Measurements from ENCODE around the gene C15orf40. TPM values are rescaled to one million over a fixed set of nuclear protein-coding genes. Genes with fewer than 3 reads are reported as not detected.
"Not testable (repeated sequence)": the region's sequence is repeated elsewhere in the genome, so short reads cannot be mapped to it uniquely, and the experiment has no call there.

C15orf40 gene
- total RNA-seq, 2 donors from 2014 or later = 11.0 to 13.0 TPM

- no peak for DNase-seq (ENCODE audit: low spot score)
- intact Hi-C loops (cut with DNase I) = no loop called here
These were observed 46.5 kb downstream of the C15orf40 start for GRCh38 chr15:82964890-82965289.

DNA sequence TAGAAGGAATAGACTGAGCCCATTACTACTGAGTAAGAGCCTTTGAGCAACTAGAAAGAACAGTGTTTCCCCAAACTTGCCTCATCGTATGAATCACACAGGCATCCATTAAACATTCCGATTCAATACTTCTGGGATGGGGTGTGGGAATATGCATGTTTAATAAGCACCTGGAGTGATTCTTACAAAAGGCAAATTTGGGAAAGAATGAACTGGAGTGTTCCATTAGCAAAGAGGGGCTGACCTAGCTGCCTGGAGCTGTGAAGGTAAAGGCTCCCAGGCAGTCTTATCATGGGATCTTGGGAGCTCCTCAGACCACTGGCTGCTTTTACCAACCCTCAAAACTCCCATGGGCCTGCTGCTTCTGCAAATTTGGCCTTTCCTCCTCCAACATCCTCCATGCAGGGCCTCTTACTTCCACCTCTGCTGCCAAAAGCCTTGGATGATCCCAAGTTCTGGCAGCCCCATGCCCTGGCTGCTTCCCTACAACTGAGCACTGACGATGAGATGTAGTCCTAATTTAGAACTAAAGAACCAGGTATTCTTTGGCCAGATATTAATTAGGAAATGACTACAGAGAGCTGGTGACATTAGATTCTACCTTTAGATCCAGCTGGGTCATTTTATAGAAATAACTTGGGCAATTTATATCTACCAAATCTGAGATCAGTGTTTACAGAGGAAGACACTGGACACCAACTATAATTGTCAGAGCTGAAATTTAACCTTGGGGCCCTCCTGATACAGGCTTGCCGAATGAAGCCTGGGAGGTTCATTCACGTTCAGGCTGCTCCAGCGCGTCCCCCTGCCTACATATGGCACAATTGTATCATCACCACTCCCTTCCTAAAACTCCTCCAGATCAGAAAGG, 47.7 kb downstream of the C15orf40 start:
- no peak for DNase-seq (ENCODE audit: low spot score)
- intact Hi-C loops (cut with DNase I) = no loop called here

DNA sequence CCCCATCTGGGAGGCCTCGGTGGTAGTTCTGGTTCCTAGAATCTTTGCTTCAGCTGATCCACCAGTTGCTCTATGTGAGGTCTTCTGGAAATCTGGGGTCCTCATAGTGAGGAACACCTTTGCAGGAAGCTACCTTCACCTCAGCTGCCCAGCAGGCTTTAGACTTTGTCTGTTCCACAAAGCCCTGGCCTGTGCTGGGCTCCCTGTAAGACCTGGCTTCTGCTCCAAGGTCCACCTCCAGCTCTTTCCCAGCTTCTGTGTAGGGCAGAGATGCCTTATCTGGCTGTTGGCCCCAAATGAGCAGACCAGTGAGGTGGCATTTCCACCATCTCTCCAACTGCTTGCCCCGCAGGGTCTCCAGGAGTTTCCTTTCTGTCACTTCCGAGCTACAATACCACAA, 50.7 kb downstream of the C15orf40 start:
- no peak for DNase-seq (ENCODE audit: low spot score)
- intact Hi-C loops (cut with DNase I) = no loop called here

GRCh38 chr15:82959423-82959822, 52.0 kb downstream of the C15orf40 start:
- intact Hi-C loops (cut with DNase I) = no loop called here
- no peak for DNase-seq (ENCODE audit: low spot score)

- intact Hi-C loops (cut with DNase I) = no loop called here
- no peak for DNase-seq (ENCODE audit: low spot score)
These were observed 52.8 kb downstream of the C15orf40 start for GRCh38 chr15:82958638-82959037.

DNA sequence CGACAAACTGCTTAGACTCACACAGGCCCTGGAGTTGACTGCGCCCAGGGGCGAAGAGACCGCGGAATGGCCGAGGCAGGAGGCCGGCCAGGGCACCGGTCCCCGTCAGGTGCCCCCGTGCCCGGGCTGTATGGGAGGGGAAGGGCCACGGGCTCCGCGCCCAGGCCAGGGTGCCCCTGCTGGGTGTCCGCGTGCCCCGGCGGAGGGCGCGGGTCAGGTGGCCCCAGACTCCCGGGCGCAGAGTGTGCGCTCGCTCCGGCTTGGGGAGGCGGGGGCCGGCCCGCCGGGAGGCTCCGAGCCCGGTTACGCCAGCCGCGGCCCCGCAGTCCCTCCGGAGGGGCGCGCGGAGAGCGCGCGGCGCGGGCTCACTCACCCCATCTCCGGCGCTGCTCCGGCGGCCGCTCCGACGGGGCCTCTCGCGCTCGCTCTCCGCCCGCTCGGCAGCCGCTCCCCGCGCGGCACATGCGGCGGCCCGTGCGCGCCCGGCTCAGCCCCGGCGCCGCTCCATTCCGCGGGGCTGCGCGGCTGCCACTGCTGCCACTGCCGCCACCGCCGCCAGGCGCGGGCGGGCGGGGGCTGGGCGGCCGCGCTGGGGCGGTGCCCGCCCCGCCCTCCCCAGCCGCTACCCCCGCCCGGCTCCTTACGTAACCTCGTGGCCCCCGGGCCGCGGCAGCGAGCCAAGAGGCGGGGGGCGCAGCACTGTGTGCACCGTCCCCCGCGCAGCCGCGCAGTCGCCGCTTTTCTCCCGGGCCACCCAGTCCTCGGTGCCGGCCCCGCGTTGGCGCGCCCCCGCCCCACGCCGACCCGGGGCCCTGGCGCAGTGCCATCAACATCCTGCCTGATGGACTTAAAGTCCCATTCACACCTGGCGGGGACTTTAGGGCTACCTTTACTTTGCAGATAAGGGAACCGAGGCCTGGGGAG, 59.0 kb downstream of the C15orf40 start, which contains the start of gene HOMER2:
HOMER2 (minus strand) TSS at position 563 of the 924 bp plus-strand sequence; CDS start at position 378, 185 bp downstream.
- DNase-seq (ENCODE audit: low spot score) = no peak
- intact Hi-C loops (cut with DNase I) = no loop called here

- intact Hi-C loops (cut with DNase I) = no loop called here
- DNase-seq (ENCODE audit: low spot score) = no peak
These were observed 59.8 kb downstream of the C15orf40 start for GRCh38 chr15:82951472-82952157.

DNA sequence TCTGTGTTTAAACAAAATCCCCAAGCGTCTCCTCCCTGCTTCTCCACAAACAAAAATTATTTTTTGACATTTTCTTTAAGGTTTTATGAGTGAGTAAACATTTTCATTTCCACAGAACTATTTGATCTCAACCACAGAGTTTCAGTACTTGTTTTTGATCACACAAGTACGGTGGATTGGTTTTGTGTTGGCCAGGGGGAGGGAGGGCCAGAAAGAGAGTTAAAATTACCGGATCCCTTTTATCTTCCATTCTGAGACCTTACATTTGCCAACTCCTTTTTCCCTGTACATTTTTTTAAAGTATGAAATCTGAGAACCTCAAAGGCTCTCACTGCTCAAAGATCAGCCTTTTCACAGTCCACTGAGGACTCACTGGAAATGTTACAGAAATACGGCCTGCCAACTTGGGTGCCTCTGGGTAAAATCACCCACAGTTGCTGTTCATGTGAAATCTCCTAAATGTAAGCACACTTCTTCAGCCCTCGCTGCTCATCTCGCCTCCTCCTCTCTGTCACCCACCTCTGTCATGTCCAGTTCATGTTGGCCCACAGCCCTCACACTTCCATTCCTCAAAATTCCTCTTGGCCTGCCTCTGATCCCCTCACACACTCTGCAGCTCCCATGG, 60.6 kb downstream of the C15orf40 start:
- no peak for DNase-seq (ENCODE audit: low spot score)
- intact Hi-C loops (cut with DNase I) = no loop called here

DNA sequence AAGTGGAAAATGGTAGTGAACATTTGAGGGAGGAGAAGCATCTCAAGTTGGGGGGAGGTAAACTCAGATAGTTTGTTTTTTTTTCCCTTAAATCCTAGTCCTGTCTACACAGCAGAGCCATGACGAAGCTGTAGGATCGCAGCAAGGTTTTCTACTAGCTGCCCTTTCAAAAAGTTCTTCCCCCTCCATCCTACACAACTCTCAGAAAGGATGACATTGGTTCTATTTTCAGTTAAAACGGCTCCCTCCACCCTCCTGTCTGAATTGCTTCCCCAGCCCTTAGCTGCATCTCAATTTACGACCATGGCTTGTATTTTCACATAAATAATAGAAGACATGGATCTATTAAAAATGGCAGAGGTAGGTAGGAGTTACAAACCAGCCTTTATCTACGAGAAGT, 61.1 kb downstream of the C15orf40 start:
- DNase-seq (ENCODE audit: low spot score) = no peak
- intact Hi-C loops (cut with DNase I) = no loop called here

- DNase-seq (ENCODE audit: low spot score) = no peak
- intact Hi-C loops (cut with DNase I) = no loop called here
These were observed 65.2 kb downstream of the C15orf40 start for GRCh38 chr15:82946155-82946701.

- intact Hi-C loops (cut with DNase I) = no loop called here
- no peak for DNase-seq (ENCODE audit: low spot score)
These were observed 66.1 kb downstream of the C15orf40 start for GRCh38 chr15:82945326-82945725.

GRCh38 chr15:82944821-82945220, 66.6 kb downstream of the C15orf40 start:
- no peak for DNase-seq (ENCODE audit: low spot score)
- intact Hi-C loops (cut with DNase I) = no loop called here

GRCh38 chr15:82944056-82944455, 67.4 kb downstream of the C15orf40 start:
- no peak for DNase-seq (ENCODE audit: low spot score)

DNA sequence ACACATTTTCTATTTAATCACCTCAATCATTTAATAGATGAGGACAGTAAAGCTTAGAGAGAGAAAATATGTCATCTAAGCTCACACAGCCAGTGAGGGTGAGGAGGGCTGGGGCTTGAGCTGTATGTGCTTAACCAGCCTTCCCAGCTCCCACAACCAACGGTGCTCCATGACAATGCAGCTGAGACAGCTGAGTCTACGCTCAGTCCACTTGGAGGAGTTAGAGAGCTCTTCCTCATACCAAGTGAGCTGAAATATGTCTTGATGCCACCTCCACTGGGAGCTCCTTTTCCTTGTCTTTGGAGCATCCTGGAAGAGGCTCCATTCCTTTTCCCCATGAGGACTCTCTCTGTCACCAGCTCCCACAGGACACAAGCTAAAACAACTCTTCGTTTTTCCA, 68.3 kb downstream of the C15orf40 start:
- no peak for DNase-seq (ENCODE audit: low spot score)
- intact Hi-C loops (cut with DNase I) = no loop called here

More at GRCh38 chr15:82944056-82944455, 67.4 kb downstream of the C15orf40 start:
- intact Hi-C loops (cut with DNase I) = no loop called here

DNA sequence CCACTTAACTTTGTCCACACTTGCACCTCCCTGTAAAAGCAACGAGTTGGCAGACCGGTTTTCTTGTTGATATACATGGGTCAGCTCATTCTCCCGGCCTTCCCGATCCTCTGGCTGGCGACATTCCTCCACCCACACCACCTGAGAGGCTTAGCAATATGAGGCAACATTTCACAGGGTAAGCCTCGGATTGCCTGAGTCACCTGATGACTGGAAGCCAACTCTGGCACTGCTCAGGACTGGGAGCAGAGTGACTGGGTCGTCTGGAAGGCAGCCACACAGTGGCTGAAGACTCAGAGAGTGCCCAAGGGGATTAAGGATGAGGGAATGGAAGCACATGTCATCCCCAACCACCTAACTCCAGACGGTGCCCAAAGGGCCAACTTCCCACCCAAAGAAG, 68.7 kb downstream of the C15orf40 start:
- intact Hi-C loops (cut with DNase I) = no loop called here
- DNase-seq (ENCODE audit: low spot score) = no peak

DNA sequence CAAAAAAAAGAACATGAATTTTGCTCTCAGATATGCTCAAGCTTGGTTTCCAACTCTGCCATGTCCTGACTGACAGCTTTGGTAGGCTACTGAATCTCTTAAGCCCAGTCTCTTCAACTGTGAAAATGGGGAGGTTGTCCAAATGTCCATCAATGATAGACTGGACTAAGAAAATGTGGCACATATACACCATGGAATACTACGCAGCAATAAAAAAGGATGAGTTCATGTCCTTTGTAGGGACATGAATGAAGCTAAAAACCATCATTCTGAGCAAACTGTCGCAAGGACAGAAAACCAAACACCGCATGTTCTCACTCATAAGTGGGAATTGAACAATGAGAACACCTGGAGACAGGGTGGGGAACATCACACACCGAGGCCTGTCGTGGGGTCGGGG, 71.8 kb downstream of the C15orf40 start:
- peak; percentile 38 for DNase-seq (ENCODE audit: low spot score)
- intact Hi-C loops (cut with DNase I) = not testable (repeated sequence)

All from posterior vena cava (tissue), 2 donors.